Suppressor macrophage treated with lipopolysaccharide for 4 hours (primary cell): ENCODE measurements around the gene VKORC1.

Experiments
- DNase-seq: peaks from one replicate; pipeline ENCODE4 v3.0.0-alpha.2; 2020

The VKORC1 gene

GRCh38 chr16:31081428-31082351 is 12.9 kb downstream of the VKORC1 start:
- peak; percentile 45 for DNase-seq

GRCh38 chr16:31080756-31081419 is 13.7 kb downstream of the VKORC1 start:
- DNase-seq = no peak

GRCh38 chr16:31080035-31080629 is 14.5 kb downstream of the VKORC1 start:
- DNase-seq = no peak

- DNase-seq = no peak
These were observed 15.2 kb downstream of the VKORC1 start for GRCh38 chr16:31079342-31079944.

- no peak for DNase-seq
These were observed 15.8 kb downstream of the VKORC1 start for GRCh38 chr16:31078597-31079341.

- DNase-seq = no peak
These were observed 16.8 kb downstream of the VKORC1 start for GRCh38 chr16:31077592-31078396.

- no peak for DNase-seq
These were observed 17.6 kb downstream of the VKORC1 start for GRCh38 chr16:31077024-31077423.

GRCh38 chr16:31076319-31076718 is 18.3 kb downstream of the VKORC1 start:
- DNase-seq = no peak

- DNase-seq = peak; percentile 16
These were observed 19.8 kb downstream of the VKORC1 start for GRCh38 chr16:31074814-31075183.

GRCh38 chr16:31073970-31074813 is 20.4 kb downstream of the VKORC1 start, which contains the start of the genes ZNF646 and ZNF668:
TSS of gene ZNF646 (plus strand) at chr16:31074422. CDS start at chr16:31076325, 1,903 bp downstream.
TSS of gene ZNF668 (minus strand) at chr16:31074240. CDS start at chr16:31064459, 9,781 bp downstream.
- DNase-seq = peak; percentile 100

- peak; percentile 95 for DNase-seq
These were observed 21.2 kb downstream of the VKORC1 start for GRCh38 chr16:31073142-31073969.

GRCh38 chr16:31072540-31073141 is 22.0 kb downstream of the VKORC1 start:
- DNase-seq = peak; percentile 28

- DNase-seq = peak; percentile 38
These were observed 22.7 kb downstream of the VKORC1 start for GRCh38 chr16:31071861-31072260.

GRCh38 chr16:31067342-31067741 is 27.3 kb downstream of the VKORC1 start:
- no peak for DNase-seq

GRCh38 chr16:31064882-31065461 is 29.6 kb downstream of the VKORC1 start:
- no peak for DNase-seq

GRCh38 chr16:31063843-31064611 is 30.6 kb downstream of the VKORC1 start:
- no peak for DNase-seq

GRCh38 chr16:31063495-31063842 is 31.1 kb downstream of the VKORC1 start:
- no peak for DNase-seq
